Stimulated activated CD8-positive, alpha-beta memory T cell treated with anti-CD3 and anti-CD28 coated beads, Interleukin-4, amount 100 ng/mL, for 24 hours (primary cell): ENCODE data around the gene PFN3.
"Not testable (repeated sequence)": the region's sequence is repeated elsewhere in the genome, so short reads cannot be mapped to it uniquely, and the experiment has no call there.

Experiments used
- DNase-seq: peaks from one replicate; pipeline ENCODE4 v3.0.0-alpha.2; 2020; ENCODE audit warnings: low read depth

PFN3 gene

DNA sequence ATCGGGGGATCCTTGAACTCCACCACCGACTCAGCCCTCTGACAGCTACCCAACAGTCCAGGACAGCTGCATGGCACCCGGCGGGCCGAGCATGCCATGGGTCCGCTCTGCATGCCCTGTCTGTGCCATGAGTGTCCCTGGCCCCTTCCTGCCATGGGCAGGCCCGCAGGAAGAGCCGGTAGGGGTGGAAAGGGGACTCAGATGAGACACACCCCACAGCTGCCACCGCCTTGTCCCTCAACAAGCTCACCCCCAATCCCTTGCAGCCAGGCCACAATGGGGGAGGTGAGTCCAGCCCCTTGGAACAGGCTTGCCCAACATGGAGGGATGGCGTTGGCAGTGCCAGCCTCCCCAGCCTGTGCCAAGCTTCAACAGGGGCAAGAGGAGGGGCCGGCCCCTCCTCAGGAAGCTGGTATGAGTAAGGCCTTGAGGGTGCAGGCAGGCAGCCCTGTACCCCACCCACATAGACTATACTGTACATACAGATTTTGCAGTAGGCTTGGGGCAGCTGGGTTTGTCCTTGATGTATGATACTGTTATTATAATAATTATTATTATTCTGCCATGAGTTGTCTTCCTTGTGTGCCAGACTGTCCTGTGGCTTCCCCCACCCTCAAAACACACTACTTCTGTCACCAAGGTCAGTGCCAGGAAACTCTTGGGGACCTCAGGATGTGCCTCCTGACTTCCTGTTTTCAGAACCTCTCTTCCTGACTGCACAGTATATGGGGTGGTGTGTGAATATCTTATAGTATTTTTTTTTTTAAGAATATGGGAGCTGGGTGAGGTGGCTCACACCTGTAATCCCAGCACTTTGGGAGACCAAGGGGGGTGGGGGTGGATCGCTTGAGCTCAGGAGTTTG lies 28.2 kb downstream of the PFN3 start:
- DNase-seq: no peak

DNA sequence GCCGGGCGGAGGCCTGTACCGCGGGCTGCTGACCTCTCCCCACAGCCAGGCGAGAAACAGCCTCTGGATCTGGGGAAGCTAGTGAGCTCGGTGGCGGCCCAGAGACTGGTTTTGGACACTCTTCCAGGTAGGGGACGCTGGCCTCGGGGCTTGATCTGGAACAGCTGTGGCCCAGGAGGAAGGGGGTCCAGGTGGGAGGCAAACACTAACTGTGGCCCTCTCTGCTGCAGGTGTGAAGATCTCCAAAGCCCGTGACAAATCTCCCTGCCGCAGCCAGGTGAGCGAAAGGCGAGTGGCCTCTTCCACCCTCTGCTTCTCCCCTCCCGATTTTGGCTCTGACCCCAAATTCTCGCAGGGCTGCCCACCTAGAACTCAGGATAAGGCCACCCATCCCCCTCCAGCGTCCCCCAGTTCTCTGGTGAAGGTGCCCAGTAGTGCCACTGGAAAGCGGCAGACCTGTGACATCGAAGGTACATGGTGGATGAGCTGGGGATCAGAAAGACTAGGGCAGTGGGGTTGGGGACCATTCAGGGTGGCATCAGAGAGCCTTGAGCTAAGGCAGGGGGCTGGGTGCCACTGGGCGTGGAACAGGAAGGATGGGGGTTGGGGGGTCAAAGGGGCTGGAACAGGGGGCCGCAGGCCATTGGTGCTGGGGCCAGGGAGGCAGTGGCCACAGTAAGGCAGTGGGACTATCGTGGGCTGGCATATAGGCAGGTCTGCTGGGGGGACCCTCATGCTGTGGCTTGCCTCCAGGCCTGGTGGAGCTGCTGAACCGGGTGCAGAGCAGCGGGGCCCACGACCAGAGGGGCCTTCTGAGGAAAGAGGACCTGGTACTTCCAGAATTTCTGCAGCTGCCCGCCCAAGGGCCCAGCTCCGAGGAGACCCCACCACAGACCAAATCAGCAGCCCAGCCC lies 29.1 kb downstream of the PFN3 start:
- no peak for DNase-seq

DNA sequence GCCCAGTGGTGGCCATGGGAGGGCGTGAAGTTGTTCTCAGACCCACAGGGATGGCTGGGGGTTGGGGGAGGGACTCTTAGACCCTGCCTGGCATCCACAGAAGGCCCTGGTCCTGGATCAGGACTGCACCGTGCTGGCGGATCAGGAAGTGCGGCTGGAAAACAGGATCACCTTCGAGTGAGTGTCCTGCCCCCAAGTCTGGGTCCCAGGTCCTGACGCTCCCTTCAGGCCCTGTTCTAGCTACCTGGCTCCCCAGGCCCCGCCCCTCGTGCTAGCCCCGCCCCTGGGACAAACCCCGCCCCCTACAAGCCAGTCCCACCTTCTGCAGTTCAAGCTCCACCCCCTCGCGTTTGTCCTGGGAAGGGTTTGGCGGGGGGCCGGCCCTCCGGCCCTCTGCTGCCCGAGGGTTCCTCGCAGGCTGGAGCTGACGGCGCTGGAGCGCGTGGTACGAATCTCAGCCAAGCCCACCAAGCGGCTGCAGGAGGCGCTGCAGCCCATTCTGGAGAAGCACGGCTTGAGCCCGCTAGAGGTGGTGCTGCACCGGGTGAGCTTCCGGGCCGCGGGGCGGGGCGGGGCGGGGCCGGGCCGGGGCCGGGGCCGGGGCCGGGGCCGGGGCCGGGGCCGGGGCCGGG lies 29.9 kb downstream of the PFN3 start:
- DNase-seq: no peak

DNA sequence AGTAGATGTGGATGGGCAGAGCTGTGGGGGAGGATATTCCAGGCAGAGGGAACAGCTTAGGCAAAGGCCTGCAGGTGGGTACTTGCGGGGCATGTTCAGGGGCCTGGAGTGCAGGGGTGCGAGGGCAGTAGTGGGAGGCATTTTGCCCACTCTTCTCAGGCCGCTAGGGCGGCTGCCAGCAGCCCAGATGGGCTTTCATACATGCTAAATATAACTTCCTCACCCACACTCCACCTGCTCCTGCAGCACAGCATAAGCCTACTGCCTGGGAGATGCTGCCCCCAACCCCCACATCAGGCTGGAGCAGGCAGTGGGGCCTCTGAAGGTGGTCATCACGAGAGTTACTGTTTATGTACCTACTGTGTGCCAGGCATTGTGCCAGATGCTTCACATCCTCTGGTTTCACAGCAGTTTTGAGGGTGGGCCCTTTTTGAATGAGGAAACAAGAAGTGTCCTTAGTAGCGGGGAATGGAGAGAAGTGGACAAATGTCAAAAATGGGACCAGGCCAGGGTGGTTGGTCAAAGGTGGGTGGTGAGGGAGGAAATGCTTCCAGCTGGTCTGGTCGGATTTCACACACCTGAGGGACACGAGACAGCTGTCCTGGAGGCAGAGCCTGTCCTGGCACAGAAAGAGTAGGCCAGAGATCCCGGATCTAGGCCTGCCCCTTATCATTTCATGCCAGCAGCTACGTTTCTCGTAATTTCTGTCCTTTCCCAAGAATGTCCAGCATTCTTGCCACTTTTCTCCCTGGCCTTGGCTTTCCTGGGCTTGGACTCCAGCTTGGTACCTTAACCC lies 30.6 kb downstream of the PFN3 start:
- no peak for DNase-seq

DNA sequence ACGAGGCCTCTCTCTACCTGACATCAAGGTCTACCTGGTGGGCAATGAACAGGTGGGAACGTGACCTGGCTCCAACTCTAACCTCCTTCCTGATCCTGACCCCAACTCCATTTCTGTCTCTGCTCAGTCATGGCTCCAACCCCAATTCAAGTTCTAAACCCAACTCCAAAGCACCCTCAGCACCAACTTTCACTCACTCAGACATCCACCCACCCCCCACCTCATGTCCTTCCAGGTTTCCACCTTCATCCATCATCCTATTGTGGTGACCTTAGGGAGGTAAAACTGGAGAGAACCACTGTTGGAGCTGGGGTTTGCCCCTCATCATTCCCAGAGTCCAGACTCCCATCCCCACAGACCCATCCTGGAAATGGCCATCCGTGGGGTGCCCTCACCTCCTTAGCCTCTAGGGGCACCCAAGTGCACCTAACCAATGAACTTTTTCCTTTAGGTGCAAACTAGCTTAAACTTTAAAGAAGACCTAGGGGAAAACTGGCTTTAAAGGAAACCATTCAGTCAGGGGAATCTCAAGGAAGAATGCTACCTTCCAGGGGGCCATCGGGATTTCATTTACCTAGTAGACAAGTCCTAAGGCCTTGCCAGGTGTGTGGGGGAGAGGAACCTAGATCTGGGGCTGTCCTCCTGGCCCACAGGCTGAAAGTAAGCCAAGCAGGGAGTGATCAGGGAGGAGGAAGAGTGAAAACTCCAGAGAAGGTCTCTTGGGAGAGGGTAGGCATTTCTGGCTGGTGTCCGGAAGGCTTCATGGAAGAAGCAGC lies 31.4 kb downstream of the PFN3 start:
- DNase-seq: no peak

DNA sequence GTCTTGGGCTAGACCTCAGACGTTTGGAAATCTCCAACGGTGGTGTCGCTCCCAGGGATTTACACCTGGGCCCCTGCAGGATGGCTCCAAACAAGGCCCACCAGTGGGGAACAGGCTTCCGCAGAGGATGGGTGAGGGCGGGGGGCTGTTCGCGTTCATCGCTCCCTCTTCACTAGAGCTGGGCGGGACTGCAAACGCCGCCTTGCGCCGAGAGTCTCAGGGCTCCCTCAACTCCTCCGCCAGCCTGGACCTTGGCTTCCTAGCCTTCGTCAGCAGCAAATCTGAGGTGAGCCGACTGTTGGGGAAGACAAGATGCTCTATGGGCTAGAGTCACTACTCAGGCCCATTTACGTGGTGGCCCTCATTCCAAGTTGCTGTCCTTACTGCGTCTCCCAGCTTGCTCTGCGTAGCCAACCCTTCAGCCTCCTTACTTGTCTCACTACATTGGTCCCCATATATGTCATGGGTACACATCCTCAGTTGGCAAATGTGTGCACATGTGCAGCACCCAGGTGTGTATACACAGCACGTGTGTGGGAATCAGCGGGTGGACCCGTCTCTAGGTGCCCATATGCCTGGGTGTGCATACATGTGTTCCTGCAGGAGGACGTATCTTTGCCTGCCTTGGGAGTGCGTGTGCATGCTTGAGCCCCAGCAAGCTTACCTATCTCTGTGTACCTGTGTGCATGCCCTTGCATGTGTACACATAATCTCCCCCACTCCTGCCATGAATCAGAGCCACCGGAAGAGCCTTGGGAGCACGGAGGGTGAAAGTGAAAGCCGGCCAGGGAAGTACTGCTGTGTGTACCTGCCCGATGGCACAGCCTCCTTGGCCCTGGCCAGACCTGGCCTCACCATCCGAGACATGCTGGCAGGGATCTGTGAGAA lies 32.2 kb downstream of the PFN3 start:
- DNase-seq: no peak

DNA sequence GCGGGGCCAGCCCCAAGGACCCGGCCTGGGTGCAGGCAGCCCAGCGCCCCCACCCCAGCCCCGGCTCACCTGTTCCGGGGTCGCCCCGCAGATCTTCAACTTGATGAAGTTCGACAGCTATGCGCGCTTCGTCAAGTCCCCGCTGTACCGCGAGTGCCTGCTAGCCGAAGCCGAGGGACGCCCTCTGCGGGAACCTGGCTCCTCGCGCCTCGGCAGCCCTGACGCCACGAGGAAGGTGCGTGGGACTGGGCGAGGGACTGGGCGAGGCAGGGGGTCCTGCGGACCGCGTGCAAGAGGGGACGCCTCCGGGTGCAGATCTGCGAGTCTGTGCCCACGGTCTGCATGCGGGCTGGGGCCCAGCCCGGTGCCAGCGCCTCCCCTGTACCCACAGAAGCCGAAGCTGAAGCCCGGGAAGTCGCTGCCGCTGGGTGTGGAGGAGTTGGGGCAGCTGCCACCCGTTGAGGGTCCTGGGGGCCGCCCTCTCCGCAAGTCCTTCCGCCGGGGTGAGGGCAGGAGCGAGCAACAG lies 33.1 kb downstream of the PFN3 start:
- no peak for DNase-seq

DNA sequence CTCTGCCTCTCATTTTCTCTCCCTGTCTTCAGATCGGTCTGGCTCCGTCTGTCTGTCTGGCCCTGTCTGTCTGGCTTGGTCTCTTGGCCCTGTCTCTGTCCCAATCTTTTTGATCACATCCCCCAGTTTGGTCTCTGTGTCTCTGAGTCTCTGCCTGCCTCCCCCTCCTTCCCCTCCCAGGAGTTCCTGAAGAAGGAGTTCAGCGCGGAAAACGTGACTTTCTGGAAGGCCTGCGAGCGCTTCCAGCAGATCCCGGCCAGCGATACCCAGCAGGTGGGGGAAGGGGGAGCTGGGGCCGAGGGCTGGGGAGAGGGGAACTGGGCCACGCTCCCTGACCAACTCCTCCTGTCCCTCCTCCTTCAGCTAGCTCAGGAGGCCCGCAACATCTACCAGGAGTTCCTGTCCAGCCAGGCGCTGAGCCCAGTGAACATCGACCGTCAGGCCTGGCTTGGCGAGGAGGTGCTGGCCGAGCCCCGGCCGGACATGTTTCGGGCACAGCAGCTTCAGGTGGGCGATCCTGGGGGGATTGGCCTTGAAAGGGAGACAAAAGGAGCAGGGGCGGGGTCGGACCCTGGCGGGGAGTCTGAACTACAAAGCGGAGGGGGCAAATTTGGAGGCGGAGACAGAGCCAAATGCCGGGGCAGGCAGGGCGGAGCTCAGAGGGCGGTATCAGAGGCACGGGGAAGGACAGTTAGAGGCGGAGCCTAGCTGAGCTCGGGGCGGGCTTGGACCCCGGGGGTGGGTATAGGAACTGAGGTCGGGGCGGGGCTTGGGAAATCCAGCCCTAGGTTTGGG lies 33.7 kb downstream of the PFN3 start:
- no peak for DNase-seq

DNA sequence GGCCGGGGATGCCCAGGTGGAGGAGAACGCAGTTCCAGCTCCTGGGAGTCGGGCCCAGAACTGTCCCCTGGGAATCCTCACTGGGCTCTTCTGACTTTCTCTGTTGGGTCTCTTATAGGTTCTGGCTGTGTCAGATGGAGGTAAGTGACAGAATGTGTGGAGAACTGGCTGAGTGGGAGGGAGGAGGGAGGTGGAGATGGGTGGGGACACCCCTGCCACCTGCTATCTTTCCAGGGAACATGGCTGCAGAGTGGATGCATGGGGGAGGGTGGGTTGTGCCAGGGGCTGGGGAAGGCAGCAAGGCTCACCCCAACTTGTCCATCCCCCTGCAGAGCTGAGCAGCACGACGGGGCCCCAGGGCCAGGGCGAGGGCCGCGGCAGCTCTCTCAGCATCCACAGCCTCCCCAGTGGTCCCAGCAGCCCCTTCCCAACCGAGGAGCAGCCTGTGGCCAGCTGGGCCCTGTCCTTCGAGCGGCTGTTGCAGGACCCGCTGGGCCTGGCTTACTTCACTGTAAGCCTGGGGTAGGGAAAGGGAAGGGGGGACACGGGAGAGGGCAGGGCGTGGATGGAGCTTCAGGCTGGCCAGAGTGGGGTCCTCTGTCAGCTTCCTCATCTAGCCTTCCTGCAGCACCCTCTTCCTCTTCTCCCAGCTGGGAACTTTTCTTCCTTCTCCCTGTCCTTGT lies 34.5 kb downstream of the PFN3 start:
- DNase-seq: no peak

DNA sequence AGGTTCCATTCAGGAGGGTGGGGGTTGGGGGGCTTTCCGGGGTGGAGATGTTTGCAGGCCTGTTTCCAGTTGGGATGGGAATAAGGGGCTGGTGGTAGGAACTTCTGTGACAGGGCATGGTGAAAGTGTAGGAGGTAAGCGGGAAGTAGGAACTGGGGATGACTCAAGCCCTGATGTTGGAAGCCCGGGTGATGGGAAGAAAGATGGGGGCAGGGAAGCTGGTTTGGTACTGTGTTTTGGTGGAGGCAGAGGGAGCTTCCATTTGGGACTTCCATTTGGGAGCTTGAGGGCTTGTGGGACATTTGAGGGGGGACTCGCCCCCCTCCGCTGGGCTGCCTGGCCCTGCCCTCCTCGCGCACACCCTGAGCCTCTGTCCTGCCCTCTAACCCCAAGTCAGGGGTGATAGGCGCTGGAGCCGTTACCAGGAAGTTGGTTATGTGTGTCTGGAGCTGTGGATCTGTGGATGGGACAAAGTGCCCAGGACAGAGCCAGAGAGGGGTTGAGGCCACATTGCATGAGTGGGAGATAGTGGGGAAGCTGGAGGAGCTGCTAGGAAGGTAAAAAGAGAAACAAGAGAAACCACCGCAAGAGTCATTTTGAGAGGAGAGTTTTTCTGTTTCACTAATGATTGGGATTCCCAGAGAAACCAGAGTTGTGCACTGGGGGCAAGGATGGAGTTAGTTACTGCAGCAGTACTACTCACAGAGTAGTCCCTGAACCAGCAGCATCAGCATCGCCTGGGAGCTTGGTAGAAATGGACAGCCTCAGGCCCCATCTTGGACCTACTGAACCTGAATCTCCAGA lies 36.1 kb downstream of the PFN3 start:
- DNase-seq: no peak

DNA sequence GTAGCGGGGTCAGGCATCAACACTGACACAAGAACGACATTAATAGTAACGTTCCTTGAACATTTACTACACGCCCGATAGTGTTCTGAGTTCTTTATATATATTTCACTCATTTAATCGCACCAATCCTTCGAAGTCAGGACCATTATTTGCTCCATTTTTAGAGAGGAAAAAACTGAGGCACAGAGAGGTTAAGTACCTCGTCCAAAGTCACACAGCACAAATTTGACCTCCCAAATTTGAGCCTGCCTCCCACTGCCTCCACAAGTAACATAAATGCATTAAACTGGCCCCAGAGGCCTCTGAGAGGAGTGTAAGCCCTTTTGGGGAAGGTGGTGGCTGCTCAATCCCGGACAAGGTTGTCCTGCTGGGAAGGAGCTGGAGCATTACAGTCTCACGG lies 36.9 kb downstream of the PFN3 start:
- no peak for DNase-seq

DNA sequence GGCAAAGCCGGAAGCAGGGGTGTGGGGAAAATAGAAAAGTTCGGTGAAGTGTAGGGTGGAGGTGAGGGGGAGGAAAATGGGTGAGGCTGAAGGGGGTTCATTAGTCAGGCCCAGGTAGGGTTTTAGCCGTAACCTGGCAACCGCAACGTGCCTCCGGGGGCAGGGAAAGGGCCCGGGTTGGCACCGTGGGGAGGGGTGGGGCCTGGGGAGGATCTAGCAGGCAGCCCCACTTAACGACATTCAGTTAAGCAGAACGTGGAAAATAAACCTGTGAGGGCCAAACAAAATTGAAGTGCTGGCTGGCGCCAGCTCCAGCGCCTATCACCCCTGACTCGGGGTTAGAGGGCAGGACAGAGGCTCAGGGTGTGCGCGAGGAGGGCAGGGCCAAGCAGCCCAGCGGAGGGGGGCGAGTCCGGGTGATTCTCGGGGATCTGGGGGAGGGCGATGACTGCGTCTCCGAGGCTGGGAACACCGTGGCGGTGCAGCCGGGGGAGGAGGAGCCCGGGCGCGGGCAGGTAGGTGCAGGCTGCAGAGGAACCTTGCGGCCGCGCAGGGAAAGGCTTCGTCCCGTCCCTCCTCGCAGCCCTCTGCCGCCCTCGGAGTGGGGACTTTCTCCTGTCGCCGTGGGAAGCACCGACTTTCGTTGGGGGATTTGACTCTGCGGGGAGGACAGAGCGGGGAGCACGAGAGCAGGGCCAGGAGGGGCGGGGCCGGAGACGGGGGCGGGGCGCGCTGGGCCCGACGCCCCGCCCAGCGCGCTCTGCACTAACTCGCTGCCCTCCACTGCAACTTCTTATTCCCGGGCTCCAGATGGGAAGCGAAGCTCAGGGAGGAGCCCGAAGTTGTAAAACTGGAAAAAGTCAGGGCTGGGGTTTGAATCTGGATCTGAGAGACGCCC lies 37.6 kb downstream of the PFN3 start:
- DNase-seq: peak; percentile 54

DNA sequence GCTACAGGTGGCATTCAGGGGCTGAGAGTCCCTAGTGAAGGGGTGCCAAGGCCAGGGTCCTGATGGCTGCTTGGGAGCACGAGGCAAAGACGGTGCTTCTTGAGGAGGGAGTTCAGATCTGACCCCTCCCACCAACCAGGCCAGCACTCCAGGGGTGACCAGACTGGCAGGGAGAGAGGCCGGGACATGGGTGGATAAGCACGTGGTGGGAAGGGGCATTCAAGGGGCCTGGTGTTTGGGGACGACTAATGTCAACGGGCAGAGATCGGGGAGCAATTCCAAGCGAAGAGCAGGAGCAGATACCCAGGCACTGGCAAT lies 38.2 kb downstream of the PFN3 start:
- DNase-seq: no peak

DNA sequence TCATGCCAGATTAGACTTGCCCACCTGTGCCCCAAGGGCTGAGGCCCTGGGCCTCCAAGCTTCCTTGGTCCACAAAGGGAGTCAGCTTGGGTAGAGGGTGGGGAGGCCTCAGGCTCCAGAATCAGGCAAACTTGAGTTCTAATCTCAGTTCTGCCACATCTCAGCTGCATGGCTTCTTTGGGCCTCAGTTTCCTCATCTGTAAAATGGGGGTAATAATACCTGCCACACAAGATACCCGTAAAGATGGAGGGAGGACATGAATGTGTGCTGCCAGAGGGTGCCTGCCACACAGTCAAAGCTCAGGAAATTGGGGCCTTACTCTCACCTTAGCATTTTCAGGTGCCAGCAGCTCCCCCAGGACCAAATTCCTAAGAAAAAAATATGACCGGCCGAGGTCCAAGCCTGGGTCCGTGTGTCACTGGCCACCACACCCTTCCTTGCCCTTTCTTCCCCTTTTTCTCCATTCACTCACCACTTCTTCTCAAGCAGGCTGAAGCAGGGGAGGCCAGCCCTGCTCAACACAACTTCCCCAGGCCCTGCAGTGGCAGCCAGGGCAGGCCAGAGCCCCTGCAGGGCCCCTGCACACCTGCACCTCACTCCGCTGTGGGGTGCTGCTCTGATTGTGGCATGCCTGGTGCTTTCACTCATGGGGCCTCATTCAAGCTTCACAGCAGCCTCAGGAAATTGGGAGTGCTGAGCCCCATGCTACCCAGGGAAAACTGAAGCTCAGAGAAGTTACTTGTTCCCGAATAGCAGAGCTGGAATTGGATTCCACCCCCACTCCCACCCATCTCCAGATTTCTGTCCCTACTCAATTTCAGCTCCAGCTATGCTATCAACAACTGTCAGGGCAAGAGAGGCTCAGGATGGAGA lies 38.8 kb downstream of the PFN3 start:
- DNase-seq: no peak

DNA sequence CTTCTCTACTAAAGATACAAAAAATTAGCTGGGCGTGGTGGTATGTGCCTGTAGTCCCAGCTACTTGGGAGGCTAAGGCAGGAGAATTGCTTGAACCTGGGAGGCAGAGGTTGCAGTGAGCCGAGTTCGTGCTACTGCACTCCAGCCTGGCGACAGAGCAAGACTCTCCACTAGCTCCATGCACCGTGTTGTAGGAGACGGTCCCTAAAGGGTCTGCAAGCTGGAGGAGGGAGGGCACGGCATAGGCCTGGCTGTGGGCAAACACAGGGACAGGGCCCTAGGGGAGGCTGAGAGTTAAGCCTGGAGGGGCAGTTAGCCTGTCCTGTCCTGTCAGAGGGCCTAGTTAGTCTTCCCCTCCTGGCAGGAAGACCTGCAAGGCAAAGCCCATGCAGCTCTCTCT lies 39.7 kb downstream of the PFN3 start:
- not testable (repeated sequence) for DNase-seq

DNA sequence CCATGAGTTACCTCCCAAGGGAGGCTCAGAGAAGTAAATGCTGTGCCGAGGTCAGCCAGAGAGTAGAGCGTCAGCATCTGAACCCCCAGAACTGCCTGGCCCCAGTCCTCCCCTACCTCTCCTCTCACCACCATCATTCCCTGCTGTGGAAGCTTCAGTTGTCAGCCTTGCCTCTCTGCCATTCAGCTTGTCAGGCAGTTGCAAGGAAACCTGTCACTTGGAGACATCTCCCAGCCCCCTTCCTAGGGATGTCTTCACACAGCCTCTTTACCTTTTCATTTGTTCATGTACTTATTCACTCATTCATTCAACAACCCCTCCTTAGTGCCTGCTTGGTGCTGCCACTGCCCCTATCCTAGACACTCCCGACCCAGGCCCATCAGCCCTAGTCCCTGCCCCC lies 40.6 kb downstream of the PFN3 start:
- no peak for DNase-seq
